Measurements from ENCODE around the gene MAD2L2. TPM values are rescaled to one million over a fixed set of nuclear protein-coding genes. Genes with fewer than 3 reads are reported as not detected.

MAD2L2 gene
- total and polyA plus RNA-seq, 9 of the 15 experiments (the other 6 are each of a cell fraction or from before 2014, with no cell fraction given): 12.4 to 286 (median 143) TPM

- TF ChIP-seq, protein P1, sequence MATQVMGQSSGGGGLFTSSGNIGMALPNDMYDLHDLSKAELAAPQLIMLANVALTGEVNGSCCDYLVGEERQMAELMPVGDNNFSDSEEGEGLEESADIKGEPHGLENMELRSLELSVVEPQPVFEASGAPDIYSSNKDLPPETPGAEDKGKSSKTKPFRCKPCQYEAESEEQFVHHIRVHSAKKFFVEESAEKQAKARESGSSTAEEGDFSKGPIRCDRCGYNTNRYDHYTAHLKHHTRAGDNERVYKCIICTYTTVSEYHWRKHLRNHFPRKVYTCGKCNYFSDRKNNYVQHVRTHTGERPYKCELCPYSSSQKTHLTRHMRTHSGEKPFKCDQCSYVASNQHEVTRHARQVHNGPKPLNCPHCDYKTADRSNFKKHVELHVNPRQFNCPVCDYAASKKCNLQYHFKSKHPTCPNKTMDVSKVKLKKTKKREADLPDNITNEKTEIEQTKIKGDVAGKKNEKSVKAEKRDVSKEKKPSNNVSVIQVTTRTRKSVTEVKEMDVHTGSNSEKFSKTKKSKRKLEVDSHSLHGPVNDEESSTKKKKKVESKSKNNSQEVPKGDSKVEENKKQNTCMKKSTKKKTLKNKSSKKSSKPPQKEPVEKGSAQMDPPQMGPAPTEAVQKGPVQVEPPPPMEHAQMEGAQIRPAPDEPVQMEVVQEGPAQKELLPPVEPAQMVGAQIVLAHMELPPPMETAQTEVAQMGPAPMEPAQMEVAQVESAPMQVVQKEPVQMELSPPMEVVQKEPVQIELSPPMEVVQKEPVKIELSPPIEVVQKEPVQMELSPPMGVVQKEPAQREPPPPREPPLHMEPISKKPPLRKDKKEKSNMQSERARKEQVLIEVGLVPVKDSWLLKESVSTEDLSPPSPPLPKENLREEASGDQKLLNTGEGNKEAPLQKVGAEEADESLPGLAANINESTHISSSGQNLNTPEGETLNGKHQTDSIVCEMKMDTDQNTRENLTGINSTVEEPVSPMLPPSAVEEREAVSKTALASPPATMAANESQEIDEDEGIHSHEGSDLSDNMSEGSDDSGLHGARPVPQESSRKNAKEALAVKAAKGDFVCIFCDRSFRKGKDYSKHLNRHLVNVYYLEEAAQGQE (IDR thresholded peaks at IDR 0.05; ENCODE audit: borderline replicate concordance): peak; percentile 94
- TF ChIP-seq, protein P1 (CRISPR knock-in tag; IDR thresholded peaks at IDR 0.05; ENCODE audit: low read depth): no peak
- TF ChIP-seq YY1 (IDR thresholded peaks at IDR 0.05; ENCODE audit: borderline replicate concordance in 1 of 3, control insufficient read depth in 1 of 3, extremely low read depth in 1 of 3, insufficient read depth in 3 of 3, insufficient read length in 1 of 3, insufficient replicate concordance in 2 of 3, low read depth in 1 of 3, low read length in 2 of 3) (peak in 1 of 3 experiments; percentile 3), TBL1XR1 (IDR thresholded peaks at IDR 0.05; ENCODE audit: low read length in 2 of 2) (no peak), KAT7 (CRISPR knock-in tag; IDR thresholded peaks at IDR 0.05; ENCODE audit: borderline replicate concordance) (no peak), ZBTB11 (CRISPR knock-in tag; IDR thresholded peaks at IDR 0.05) (0 out of 6 replicates have a peak, but pooled peaks of 1 of the 3 experiments have one; percentile 20), MEIS2 (IDR thresholded peaks at IDR 0.05; ENCODE audit: partially characterized antibody) (peak; percentile 53), ZNF134 (CRISPR knock-in tag; conservative IDR thresholded peaks at IDR 0.05) (no peak), CBFA2T3 (IDR thresholded peaks at IDR 0.05) (peak; percentile 61), MED1 (CRISPR knock-in tag; IDR thresholded peaks at IDR 0.05; ENCODE audit: borderline replicate concordance) (no peak), RBFOX2 (IDR thresholded peaks at IDR 0.05; ENCODE audit: low read depth, low read length) (no peak), L3MBTL2 (IDR thresholded peaks at IDR 0.05) (0 out of 2 replicates have a peak, but pooled peaks have one; percentile 28), ZNF644 (tag; IDR thresholded peaks at IDR 0.05; ENCODE audit: low read depth) (0 out of 2 replicates have a peak, but pooled peaks have one; percentile 29)
Measured at GRCh38 chr1:11690397-11691301, 9.7 kb upstream of the MAD2L2 start (continued).
